HG03575 (cell line): ENCODE results near the gene NRXN2.

Source experiments
- ATAC-seq: cut with Tn5 transposase; IDR thresholded peaks from one replicate; pipeline ENCODE4 v1.9.1; 2021; ENCODE audit not compliant: unreplicated experiment, insufficient number of reproducible peaks, low FRiP score; ENCODE audit errors: extremely low read depth

NRXN2 gene

DNA sequence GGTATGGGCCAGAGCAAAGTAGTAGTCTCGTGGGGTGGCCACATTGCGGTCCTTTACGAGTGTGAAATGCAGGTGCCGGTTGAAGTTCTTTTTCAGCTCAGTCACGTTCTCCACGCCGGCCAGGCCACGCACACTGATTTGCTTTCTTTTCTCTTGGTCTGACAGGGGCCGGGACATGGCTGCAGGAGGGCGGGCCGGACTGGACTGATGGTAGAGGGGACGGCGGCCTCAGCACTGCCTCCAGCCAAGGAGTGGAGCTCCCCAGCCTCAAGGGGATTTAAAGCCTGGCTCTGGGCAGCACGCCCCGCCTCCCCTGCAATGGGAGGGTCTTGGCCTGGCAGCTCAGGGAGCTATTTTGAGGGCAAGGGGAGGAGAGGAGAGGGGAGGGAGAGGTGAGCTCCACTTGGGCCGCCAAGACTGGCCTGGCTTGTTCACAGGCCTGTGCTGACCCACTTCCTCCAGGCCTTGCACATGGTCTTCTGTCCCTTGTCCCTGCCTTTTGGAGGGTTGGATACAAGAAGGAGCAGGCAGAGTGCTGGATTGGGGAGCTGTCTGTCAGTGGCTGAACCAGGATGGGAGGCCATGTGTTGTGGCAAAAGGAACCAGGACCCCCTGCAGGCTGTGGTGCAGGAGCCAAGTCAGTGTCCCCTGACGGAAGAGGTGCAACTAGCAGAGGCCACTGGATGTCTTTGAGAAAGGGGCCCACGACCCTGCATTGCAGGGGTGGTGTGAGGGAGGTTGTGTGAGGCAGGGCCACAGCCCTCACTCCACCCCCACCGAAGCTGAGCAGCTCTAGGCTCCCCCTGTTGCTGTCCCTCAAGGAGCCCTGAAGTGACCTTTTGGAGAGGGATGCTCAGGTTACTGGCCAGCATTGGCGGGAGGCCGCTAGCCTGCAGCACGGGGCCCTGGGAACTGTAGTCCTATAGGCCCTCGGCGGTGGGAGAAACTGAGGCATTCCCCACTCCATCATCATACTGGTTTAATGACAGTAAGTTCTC is 37.0 kb upstream of the NRXN2 start, which contains the start of gene PYGM:
Gene PYGM, minus strand, starts transcription at position 253 of the 998 bp plus-strand sequence. Its CDS starts 76 bp downstream, at position 177.
- ATAC-seq = no peak

DNA sequence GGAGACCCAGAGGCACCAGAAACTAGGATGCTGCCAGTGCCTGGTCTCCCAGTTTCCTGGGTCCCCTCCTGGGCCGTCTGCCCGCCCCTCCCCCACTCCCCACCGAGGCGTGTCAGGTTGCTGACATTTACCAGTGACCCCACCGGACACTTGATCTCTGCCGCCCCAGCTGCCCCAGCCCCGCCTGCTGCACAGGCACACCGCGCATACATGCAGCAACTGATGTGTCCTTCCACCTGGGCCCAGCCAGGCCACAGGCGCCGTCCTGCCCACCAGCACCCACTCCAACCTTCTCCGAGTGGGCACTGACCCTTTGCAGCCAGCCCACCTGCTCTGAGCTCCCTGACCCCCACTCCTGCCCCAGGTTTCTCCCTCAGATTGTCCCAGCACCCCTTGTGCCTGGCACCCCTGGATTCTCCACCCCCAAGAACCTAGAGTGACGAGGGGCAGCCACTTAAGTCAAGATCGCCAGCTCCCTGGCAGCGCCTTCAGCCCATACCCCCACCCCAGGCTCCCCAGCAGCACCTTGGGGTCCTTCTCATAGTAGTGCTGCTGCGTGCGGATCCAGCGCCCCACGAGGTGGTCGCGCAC is 36.2 kb upstream of the NRXN2 start:
- no peak for ATAC-seq

GRCh38 chr11:64758330-64759079 is 35.5 kb upstream of the NRXN2 start:
- ATAC-seq = no peak

DNA sequence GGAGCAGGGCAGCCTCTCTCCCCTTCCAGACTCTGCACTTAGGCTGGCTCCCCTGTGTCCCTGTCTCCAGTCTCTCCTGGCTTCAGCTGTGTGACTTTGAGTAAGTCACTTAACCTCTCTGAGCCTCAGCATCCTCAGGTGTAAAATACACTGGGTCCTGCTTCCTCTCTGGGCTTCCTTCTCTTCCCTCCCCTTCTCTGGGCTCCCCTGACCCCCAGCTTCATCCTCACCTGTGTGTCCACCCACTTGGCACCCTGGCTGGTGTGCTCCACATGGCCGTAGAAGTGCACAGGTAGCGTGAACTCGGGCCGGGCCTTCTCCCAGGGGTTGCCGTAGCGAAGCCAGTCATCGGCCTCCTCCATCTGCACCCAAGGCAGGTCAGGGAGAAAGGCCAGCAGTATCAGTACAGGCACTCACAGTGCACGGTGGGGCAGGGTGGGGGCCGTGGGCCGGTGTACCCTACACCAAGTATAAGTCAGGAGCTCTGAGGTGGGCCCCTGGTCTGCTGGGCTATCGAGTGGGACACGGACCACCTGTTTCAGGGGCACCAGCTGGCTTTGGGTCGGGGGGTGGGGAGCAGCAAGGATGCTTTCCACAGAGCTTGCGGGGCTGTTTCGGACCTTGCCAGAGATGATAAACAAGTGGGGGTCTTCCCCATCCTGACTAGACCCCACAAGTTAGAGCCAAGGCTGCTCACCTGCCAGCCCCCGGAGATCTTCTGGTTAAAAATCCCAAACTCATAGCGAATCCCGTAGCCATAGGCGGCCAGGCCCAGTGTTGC is 34.7 kb upstream of the NRXN2 start:
- no peak for ATAC-seq

DNA sequence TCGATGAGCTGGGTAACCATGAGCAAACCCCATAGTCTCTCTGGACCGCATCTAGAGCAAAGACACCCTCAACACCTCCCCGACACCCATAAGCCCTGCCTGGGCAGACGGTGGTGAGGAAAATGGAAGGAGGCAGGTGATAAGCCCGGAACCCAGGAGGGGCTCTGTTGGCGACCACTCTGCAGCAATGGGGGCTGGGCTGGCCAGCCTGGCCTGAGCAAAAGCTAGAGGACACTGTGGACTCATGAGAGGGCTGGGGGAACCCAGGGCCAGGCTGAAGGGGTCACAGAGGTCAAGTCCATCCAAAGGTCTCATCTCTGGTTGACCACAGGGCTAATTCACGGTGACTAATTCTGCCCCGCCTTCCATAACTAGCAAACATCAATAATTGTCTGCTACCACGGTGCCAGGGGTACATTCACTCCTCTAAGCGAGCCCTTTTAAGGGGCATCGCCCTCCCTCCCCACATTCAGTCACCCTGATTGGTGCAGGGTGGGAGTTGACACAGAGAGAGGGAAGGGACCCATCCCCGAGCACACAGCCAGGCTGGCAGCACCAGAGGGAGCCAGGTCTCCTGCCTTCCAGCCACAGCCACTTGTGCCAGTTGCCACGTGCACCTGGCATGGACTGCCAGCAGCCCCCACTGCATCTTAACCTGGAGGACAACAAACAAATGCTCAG is 32.8 kb upstream of the NRXN2 start:
- ATAC-seq = no peak

- no peak for ATAC-seq
These were observed 32.1 kb upstream of the NRXN2 start for GRCh38 chr11:64754919-64755662.

- ATAC-seq = no peak
These were observed 31.3 kb upstream of the NRXN2 start for GRCh38 chr11:64754124-64754918.

DNA sequence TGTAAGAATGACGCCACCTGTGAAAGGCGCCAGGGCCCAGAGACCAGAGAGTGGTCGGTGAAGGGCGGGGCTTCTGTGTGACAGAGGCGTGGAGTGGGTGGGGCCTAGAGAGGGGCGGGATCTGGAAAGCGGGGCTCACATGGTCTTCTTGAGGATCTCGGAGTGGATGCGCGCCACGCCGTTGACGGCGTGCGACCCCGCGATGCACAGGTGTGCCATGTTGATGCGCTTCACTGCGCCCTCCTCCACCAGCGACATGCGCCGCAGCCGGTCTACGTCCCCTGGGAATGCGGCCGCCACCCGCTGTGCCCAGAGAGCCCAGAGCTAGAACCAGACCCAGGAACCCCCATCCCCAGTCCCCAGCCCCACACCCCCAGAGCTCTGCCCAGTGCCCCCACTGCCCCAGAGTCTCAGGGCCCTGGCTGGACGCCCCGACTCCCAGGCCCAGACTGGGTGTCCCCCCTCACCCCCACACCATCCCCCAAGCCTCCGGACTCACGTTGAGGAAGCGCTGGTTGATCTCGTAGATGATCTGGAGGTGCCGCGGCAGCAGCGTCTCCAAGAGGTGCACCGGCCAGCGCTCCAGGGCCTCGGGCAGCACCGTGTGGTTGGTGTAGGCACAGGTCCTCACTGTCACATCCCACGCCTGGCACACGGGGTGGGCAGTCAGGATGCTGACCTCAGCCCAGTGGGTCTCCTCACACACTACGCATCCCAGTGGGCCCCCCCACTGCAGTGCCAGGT is 30.6 kb upstream of the NRXN2 start:
- no peak for ATAC-seq

- ATAC-seq = no peak
These were observed 30.0 kb upstream of the NRXN2 start for GRCh38 chr11:64753019-64753379.

GRCh38 chr11:64752175-64752970 is 29.4 kb upstream of the NRXN2 start:
- ATAC-seq = no peak

- ATAC-seq = no peak
These were observed 28.6 kb upstream of the NRXN2 start for GRCh38 chr11:64751580-64751979.

DNA sequence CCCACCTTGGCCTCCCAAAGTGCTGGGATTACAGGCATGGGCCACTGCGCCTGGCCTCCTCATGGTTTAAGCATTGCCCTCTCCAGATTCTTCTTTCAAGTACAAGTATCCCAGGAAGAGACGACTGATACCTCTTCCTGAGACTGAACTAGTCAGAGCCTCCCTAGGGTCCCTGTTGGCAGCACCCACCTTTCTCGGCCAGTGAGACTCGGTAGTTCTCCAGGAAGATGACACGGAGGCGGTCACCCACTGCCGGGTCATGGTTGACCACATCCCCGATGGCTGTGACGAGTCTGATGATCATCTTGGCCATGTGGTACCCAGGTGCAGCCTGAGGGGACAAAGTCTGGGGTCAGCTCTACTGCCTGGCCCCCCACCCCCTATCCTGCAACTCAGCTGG is 28.1 kb upstream of the NRXN2 start:
- no peak for ATAC-seq

DNA sequence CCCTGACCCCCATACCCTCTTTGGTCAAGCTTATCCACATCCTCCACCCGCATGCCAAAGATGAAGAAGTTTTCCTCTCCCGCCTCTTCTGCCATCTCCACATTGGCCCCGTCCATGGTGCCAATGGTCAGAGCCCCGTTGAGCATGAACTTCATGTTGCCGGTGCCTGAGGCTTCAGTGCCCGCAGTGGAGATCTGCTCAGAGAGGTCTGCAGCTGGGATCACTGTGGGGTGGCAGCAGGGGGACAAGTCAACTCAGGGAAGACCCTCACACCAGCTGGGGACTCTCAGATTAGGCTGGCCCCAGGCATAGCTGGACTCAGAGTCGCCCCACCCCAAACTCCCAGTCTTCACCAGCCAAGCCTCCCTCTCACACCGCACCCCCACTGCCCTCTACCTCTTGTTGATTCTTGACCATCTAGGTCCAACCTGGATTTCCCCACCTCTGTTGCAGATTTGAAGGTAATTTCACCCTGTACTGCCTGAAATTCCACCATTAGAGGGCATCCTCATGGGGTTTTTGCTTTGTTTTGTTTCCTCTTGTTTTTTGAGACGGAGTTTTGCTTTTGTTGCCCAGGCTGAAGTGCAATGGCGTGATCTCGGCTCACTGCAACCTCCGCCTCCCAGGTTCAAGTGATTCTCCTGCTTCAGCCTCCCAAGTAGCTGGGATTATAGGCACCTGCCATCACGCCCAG is 27.5 kb upstream of the NRXN2 start:
- ATAC-seq = no peak

- ATAC-seq = no peak
These were observed 25.1 kb upstream of the NRXN2 start for GRCh38 chr11:64747961-64748665.

GRCh38 chr11:64746486-64746885 is 23.5 kb upstream of the NRXN2 start:
- ATAC-seq = no peak
